HCT116 (cell line): ENCODE data around the gene GRHL1. TPM values are rescaled to one million over a fixed set of nuclear protein-coding genes. Genes with fewer than 3 reads are reported as not detected.

Experiments used
- ATAC-seq: fragments of 200-7000 bp; cut with Tn5 transposase; 2 replicates; pipeline ENCODE4 v1.9.1; 2020; ENCODE audit warnings: mild to moderate bottlenecking, moderate library complexity
- BruUV-seq: library from RNA; stranded (reverse); fragments of 400-500 nt; replicated peaks from 2 replicates; lab custom pipeline; 2021; lab: Mats Ljungman, UMichigan
- CTCF ChIA-PET: fragments of 300-600 bp; sonication (Branson Sonifier 250); formaldehyde crosslinking; loops from one replicate; lab custom pipeline; 2021; ENCODE audit warnings: antibody characterized with exemption; lab: Charles Lee
- POLR2A ChIA-PET: fragments of 300-600, 350-600 bp; sonication (Branson Sonifier 250); formaldehyde crosslinking; loops from one replicate; lab custom pipeline; 2021; ENCODE audit warnings: antibody characterized with exemption; lab: Charles Lee
- RAD21 ChIA-PET, 2 experiments: fragments of 300-600 bp; sonication (Branson Sonifier 250); formaldehyde crosslinking; loops; one replicate each; lab custom pipeline; 2023; ENCODE audit warnings: low total read pairs in 2 of 2; ENCODE audit not compliant: uncharacterized antibody in 2 of 2, unreplicated experiment in 2 of 2, low non-redundant PET in 1 of 2; lab: Charles Lee
- DNase-seq: peaks from one replicate; pipeline ENCODE4 v3.0.0-alpha.2; 2010; ENCODE audit warnings: low read depth, low spot score
- H2AFZ ChIP-seq: fragments of 200-600 bp; shearing (Covaris generic), sonication (generic); 2 replicates; pipeline ENCODE4 v1.6.1; 2017; ENCODE audit warnings: low read depth, mixed run types, mixed read lengths, antibody characterized with exemption, low read length; ENCODE audit not compliant: poor library complexity, severe bottlenecking
- H3K27ac ChIP-seq: 2 replicates; pipeline ENCODE4 v1.5.1; 2012; ENCODE audit warnings: low read depth, low read length
- H3K27me3 ChIP-seq: fragments of 200-600 bp; sonication (generic); 2 replicates; pipeline ENCODE4 v1.6.1; 2016; ENCODE audit warnings: mixed run types, low read length, mixed read lengths; ENCODE audit not compliant: insufficient read depth
- H3K36me3 ChIP-seq, 2 experiments: fragments of 200-500 bp in 1 of 2; fragments of 200-600 bp in 1 of 2; sonication (Bioruptor generic) in 1 of 2; sonication (generic) in 1 of 2; 2 replicates each; pipeline versions ENCODE4 v1.5.1 to v1.6.1; 2014 to 2016; ENCODE audit warnings: low read length in 2 of 2, inconsistent platforms in 1 of 2, mixed read lengths in 1 of 2, mixed run types in 1 of 2; ENCODE audit not compliant: insufficient read depth in 2 of 2, control insufficient read depth in 1 of 2
- H3K4me1 ChIP-seq, 2 experiments: fragments of 200-600 bp in 1 of 2; sonication (generic) in 1 of 2; 2 replicates each; pipeline versions ENCODE4 v1.5.1 to v1.6.1; 2012 to 2017; ENCODE audit warnings: low read length in 2 of 2, inconsistent platforms in 1 of 2, mild to moderate bottlenecking in 1 of 2, mixed read lengths in 1 of 2, mixed run types in 1 of 2, moderate library complexity in 1 of 2; ENCODE audit not compliant: insufficient read depth in 2 of 2, control insufficient read depth in 1 of 2
- H3K4me2 ChIP-seq: fragments of 200-600 bp; sonication (generic); 2 replicates; pipeline ENCODE4 v1.6.1; 2017; ENCODE audit warnings: mixed run types, low read length, mixed read lengths
- H3K4me3 ChIP-seq, 2 experiments: fragments of 200-600 bp in 1 of 2; sonication (generic) in 1 of 2; replicated peaks in 1 of 2; 2 replicates each; pipeline ENCODE4 v1.5.1; 2011 to 2016; ENCODE audit warnings: low read length in 2 of 2, control low read depth in 1 of 2, low read depth in 1 of 2, mild to moderate bottlenecking in 1 of 2, mixed read lengths in 1 of 2, mixed run types in 1 of 2
- H3K79me2 ChIP-seq: fragments of 200-600 bp; sonication (generic); 2 replicates; pipeline ENCODE4 v1.6.1; 2017; ENCODE audit warnings: mild to moderate bottlenecking, mixed run types, low read length, moderate library complexity, mixed read lengths; ENCODE audit not compliant: insufficient read depth
- H3K9ac ChIP-seq: fragments of 200-600 bp; sonication (generic); 2 replicates; pipeline ENCODE4 v1.6.1; 2016; ENCODE audit warnings: low read length, mixed read lengths
- H3K9me2 ChIP-seq: fragments of 200-600 bp; sonication (generic), shearing (Covaris generic); 2 replicates; pipeline ENCODE4 v1.6.1; 2017; ENCODE audit warnings: mixed run types, mild to moderate bottlenecking, moderate library complexity; ENCODE audit not compliant: insufficient read depth
- H3K9me3 ChIP-seq, 2 experiments: fragments of 200-500 bp in 1 of 2; fragments of 200-600 bp in 1 of 2; sonication (Bioruptor generic) in 1 of 2; sonication (generic) in 1 of 2; 2 replicates each; pipeline ENCODE4 v1.6.1; 2014 to 2017; ENCODE audit warnings: low read length in 2 of 2, mixed read lengths in 2 of 2, inconsistent platforms in 1 of 2, low read depth in 1 of 2, mild to moderate bottlenecking in 1 of 2, mixed run types in 1 of 2, moderate library complexity in 1 of 2; ENCODE audit not compliant: control insufficient read depth in 1 of 2, insufficient read depth in 1 of 2
- H4K20me1 ChIP-seq: fragments of 200-600 bp; sonication (generic), shearing (Covaris generic); 2 replicates; pipeline ENCODE4 v1.6.1; 2017; ENCODE audit warnings: mixed run types, mild to moderate bottlenecking, moderate library complexity; ENCODE audit not compliant: insufficient read depth
- EGR1 ChIP-seq: IDR thresholded peaks from 2 replicates; pipeline ENCODE4 v1.6.1; 2012; ENCODE audit warnings: low read depth
- RAD21 ChIP-seq: IDR thresholded peaks from 2 replicates; pipeline ENCODE4 v1.6.1; 2012; ENCODE audit warnings: low read depth, mild to moderate bottlenecking
- YY1 ChIP-seq: IDR thresholded peaks from 2 replicates; pipeline ENCODE4 v1.6.1; 2011; ENCODE audit warnings: low read length, low read depth, moderate library complexity, mild to moderate bottlenecking; ENCODE audit not compliant: insufficient replicate concordance; ENCODE audit errors: extremely low read depth
- ZBTB33 ChIP-seq: IDR thresholded peaks from 2 replicates; pipeline ENCODE4 v1.6.1; 2011; ENCODE audit warnings: mild to moderate bottlenecking, low read length, moderate library complexity; ENCODE audit not compliant: insufficient replicate concordance; ENCODE audit errors: extremely low read depth
- intact Hi-C: fragments of 100-400 bp; cut with micrococcal nuclease; formaldehyde crosslinking; loops from 2 replicates; pipeline ENCODE4 v1.10.0; 2022
- total RNA-seq: library from RNA; stranded (reverse); gene quantifications from one replicate; pipeline ENCODE4 v1.2.1, GENCODE V29; 2021; ENCODE audit not compliant: unreplicated experiment
- TF ChIP-seq, protein P1 (sequence below): IDR thresholded peaks from 2 replicates; pipeline ENCODE4 v1.6.1; 2012

The GRHL1 gene
- total RNA-seq, 1 experiment from 2014 or later = 8.5 TPM

GRCh38 chr2:9971890-9972289 is 20.4 kb downstream of the GRHL1 start:
- ATAC-seq = no peak
- ChIA-PET RAD21 (no interaction called here), CTCF (interaction anchor here (3.7 kb wide), 1 partner anchor 13 kb away, joined by 15 read pairs; no protein-coding TSS in a partner anchor)
- TF ChIP-seq, protein P1, sequence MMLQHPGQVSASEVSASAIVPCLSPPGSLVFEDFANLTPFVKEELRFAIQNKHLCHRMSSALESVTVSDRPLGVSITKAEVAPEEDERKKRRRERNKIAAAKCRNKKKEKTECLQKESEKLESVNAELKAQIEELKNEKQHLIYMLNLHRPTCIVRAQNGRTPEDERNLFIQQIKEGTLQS = no peak
- no peak for TF ChIP-seq YY1
- TF ChIP-seq EGR1 = no peak
- TF ChIP-seq RAD21 = no peak
- TF ChIP-seq ZBTB33 = no peak
- TF ChIP-seq, all 23 proteins: peak for 0
- Histone ChIP-seq H3K36me3 (no peaks in the 10 kb centered on the region), H4K20me1 (no peaks in the 10 kb centered on the region), H3K4me2 (no peak overlapping the region), H3K9me2 (no peaks in the 10 kb centered on the region), H3K27ac (no peak overlapping the region), H3K79me2 (no peaks in the 10 kb centered on the region), H3K4me3 (no peak overlapping the region), H2AFZ (no peak overlapping the region), H3K9me3 (no peaks in the 10 kb centered on the region), H3K9ac (no peak overlapping the region), H3K27me3 (no peaks in the 10 kb centered on the region), H3K4me1 (peaks cover 30 to 34% of the 10 kb centered on the region in 2 experiments)
- DNase-seq = no peak
- POLR2A ChIA-PET = no interaction called here
- intact Hi-C loops = no loop called here
- BruUV-seq = no TSS peak
